Trophoblast cell (in vitro differentiated cells and primary cell): ENCODE data around the gene MS4A7.

Source experiments
- DNase-seq, 2 donors: peaks; one replicate each; pipeline ENCODE4 v3.0.0-alpha.2; 2016
- H2AFZ ChIP-seq: 2 replicates; pipeline ENCODE4 v1.6.1; 2013; ENCODE audit warnings: low read length, moderate library complexity, mild to moderate bottlenecking; ENCODE audit not compliant: insufficient read depth, poor library complexity
- H2AK5ac ChIP-seq: 2 replicates; pipeline ENCODE4 v1.6.1; 2013; ENCODE audit warnings: mild to moderate bottlenecking, low read length
- H2BK120ac ChIP-seq: 2 replicates; pipeline ENCODE4 v1.6.1; 2013; ENCODE audit warnings: low read length, mild to moderate bottlenecking, moderate library complexity; ENCODE audit not compliant: insufficient read depth, poor library complexity
- H2BK12ac ChIP-seq: 2 replicates; pipeline ENCODE4 v1.6.1; 2013; ENCODE audit warnings: mild to moderate bottlenecking, low read length, moderate library complexity
- H2BK5ac ChIP-seq: 2 replicates; pipeline ENCODE4 v1.6.1; 2013; ENCODE audit warnings: low read length, low read depth, moderate library complexity, mild to moderate bottlenecking; ENCODE audit not compliant: poor library complexity
- H3K14ac ChIP-seq: 2 replicates; pipeline ENCODE4 v1.6.1; 2013; ENCODE audit warnings: mild to moderate bottlenecking, low read length
- H3K18ac ChIP-seq: 2 replicates; pipeline ENCODE4 v1.6.1; 2013; ENCODE audit warnings: mild to moderate bottlenecking, low read length
- H3K23ac ChIP-seq: 2 replicates; pipeline ENCODE4 v1.6.1; 2013; ENCODE audit warnings: low read length
- H3K27ac ChIP-seq: 2 replicates; pipeline ENCODE4 v1.5.1; 2013; ENCODE audit warnings: low read depth, mild to moderate bottlenecking, inconsistent platforms, low read length, moderate library complexity
- H3K27me3 ChIP-seq: 2 replicates; pipeline ENCODE4 v1.6.1; 2013; ENCODE audit warnings: inconsistent platforms, mild to moderate bottlenecking, low read length, moderate library complexity; ENCODE audit not compliant: insufficient read depth
- H3K36me3 ChIP-seq, 2 experiments: 1 replicate in 1 of 2; 2 replicates in 1 of 2; pipeline ENCODE4 v1.6.1; 2013; ENCODE audit warnings: low read length in 2 of 2, mild to moderate bottlenecking in 2 of 2, moderate library complexity in 1 of 2; ENCODE audit not compliant: insufficient read depth in 2 of 2, control insufficient read depth in 1 of 2
- H3K4ac ChIP-seq: 2 replicates; pipeline ENCODE4 v1.6.1; 2013; ENCODE audit warnings: low read depth, mild to moderate bottlenecking, low read length, moderate library complexity
- H3K4me1 ChIP-seq, 2 experiments: 1 replicate in 1 of 2; 2 replicates in 1 of 2; pipeline ENCODE4 v1.6.1; 2013; ENCODE audit warnings: low read length in 2 of 2, mild to moderate bottlenecking in 2 of 2, moderate library complexity in 1 of 2; ENCODE audit not compliant: insufficient read depth in 2 of 2, control insufficient read depth in 1 of 2
- H3K4me2 ChIP-seq: 2 replicates; pipeline ENCODE4 v1.6.1; 2013; ENCODE audit warnings: inconsistent platforms, mild to moderate bottlenecking, low read length, moderate library complexity
- H3K4me3 ChIP-seq: 2 replicates; pipeline ENCODE4 v1.5.1; 2013; ENCODE audit warnings: mild to moderate bottlenecking, low read depth, low read length, inconsistent platforms
- H3K79me1 ChIP-seq: one replicate; pipeline ENCODE4 v1.6.1; 2013; ENCODE audit warnings: low read length
- H3K79me2 ChIP-seq: 2 replicates; pipeline ENCODE4 v1.6.1; 2013; ENCODE audit warnings: low read length, mild to moderate bottlenecking; ENCODE audit not compliant: control insufficient read depth, insufficient read depth, poor library complexity
- H3K9ac ChIP-seq: 2 replicates; pipeline ENCODE4 v1.6.1; 2013; ENCODE audit warnings: mild to moderate bottlenecking, low read length
- H3K9me3 ChIP-seq: 2 replicates; pipeline ENCODE4 v1.6.1; 2013; ENCODE audit warnings: low read depth, mild to moderate bottlenecking, control low read depth, inconsistent platforms, low read length; ENCODE audit not compliant: insufficient read depth
- H4K12ac ChIP-seq: 2 replicates; pipeline ENCODE4 v1.6.1; 2013; ENCODE audit warnings: low read depth, mild to moderate bottlenecking, low read length, moderate library complexity
- H4K8ac ChIP-seq: 2 replicates; pipeline ENCODE4 v1.6.1; 2013; ENCODE audit warnings: low read depth, mild to moderate bottlenecking, low read length, moderate library complexity
- H4K91ac ChIP-seq: one replicate; pipeline ENCODE4 v1.6.1; 2013; ENCODE audit warnings: low read depth, mild to moderate bottlenecking, low read length, moderate library complexity
- WGBS: extraction: QIAGEN DNeasy Blood & Tissue Kit; methylation state at CpG from one replicate; pipeline ENCODE4 v1.1.7; 2013; ENCODE audit warnings: missing lambda C conversion rate; ENCODE audit not compliant: insufficient read length, insufficient coverage; ENCODE audit errors: extremely low coverage; 5-methylcytosine and 5-hydroxymethylcytosine counted together

Gene MS4A7

GRCh38 chr11:60390419-60390818 is 12.1 kb downstream of the MS4A7 start:
- Histone ChIP-seq H4K12ac (no peak overlapping the region), H3K27me3 (no peaks in the 10 kb centered on the region), H3K4ac (no peak overlapping the region), H3K9ac (no peak overlapping the region), H2AFZ (no peak overlapping the region), H3K27ac (no peak overlapping the region), H3K4me1 (no peaks in the 10 kb centered on the region), H3K79me2 (no peaks in the 10 kb centered on the region), H3K36me3 (no peaks in the 10 kb centered on the region), H3K4me3 (no peak overlapping the region), H3K18ac (no peak overlapping the region), H2AK5ac (no peak overlapping the region), H2BK5ac (no peak overlapping the region), H2BK120ac (no peak overlapping the region), H3K14ac (no peak overlapping the region), H4K91ac (no peak overlapping the region), H3K4me2 (no peak overlapping the region), H3K79me1 (no peaks in the 10 kb centered on the region), H2BK12ac (no peak overlapping the region), H4K8ac (no peak overlapping the region), H3K23ac (no peak overlapping the region), H3K9me3 (no peaks in the 10 kb centered on the region)
- DNase-seq: no peak

- Histone ChIP-seq H2BK12ac (no peak overlapping the region), H3K27ac (no peak overlapping the region), H3K79me2 (no peaks in the 10 kb centered on the region), H3K4me2 (no peak overlapping the region), H3K14ac (no peak overlapping the region), H4K91ac (no peak overlapping the region), H3K4ac (no peak overlapping the region), H2AK5ac (no peak overlapping the region), H3K27me3 (no peaks in the 10 kb centered on the region), H3K18ac (no peak overlapping the region), H4K12ac (no peak overlapping the region), H3K9ac (no peak overlapping the region), H3K4me1 (no peaks in the 10 kb centered on the region), H3K9me3 (no peaks in the 10 kb centered on the region), H2BK120ac (no peak overlapping the region), H3K23ac (no peak overlapping the region), H3K79me1 (no peaks in the 10 kb centered on the region), H4K8ac (no peak overlapping the region), H3K36me3 (no peaks in the 10 kb centered on the region), H2BK5ac (no peak overlapping the region), H3K4me3 (no peak overlapping the region), H2AFZ (no peak overlapping the region)
- WGBS: no CpG with 5 or more reads among the region's 2 CpGs
- DNase-seq: no peak
Observed at GRCh38 chr11:60392361-60392760, 14.0 kb downstream of the MS4A7 start.

GRCh38 chr11:60393016-60393415 is 14.7 kb downstream of the MS4A7 start:
- Histone ChIP-seq H3K27me3 (no peaks in the 10 kb centered on the region), H4K91ac (no peak overlapping the region), H4K12ac (no peak overlapping the region), H3K79me2 (no peaks in the 10 kb centered on the region), H3K9me3 (no peaks in the 10 kb centered on the region), H3K23ac (no peak overlapping the region), H3K27ac (no peak overlapping the region), H3K18ac (no peak overlapping the region), H4K8ac (no peak overlapping the region), H2BK5ac (no peak overlapping the region), H2BK120ac (no peak overlapping the region), H3K36me3 (no peaks in the 10 kb centered on the region), H2AFZ (no peak overlapping the region), H2AK5ac (no peak overlapping the region), H3K4ac (no peak overlapping the region), H2BK12ac (no peak overlapping the region), H3K4me2 (no peak overlapping the region), H3K4me3 (no peak overlapping the region), H3K9ac (no peak overlapping the region), H3K14ac (no peak overlapping the region), H3K4me1 (no peaks in the 10 kb centered on the region), H3K79me1 (no peaks in the 10 kb centered on the region)
- WGBS: no CpG with 5 or more reads among the region's 5 CpGs
- no peak for DNase-seq

GRCh38 chr11:60394666-60395380 is 16.5 kb downstream of the MS4A7 start:
- Histone ChIP-seq H3K79me2 (no peaks in the 10 kb centered on the region), H3K27ac (no peak overlapping the region), H2BK12ac (no peak overlapping the region), H2BK120ac (no peak overlapping the region), H3K9me3 (no peaks in the 10 kb centered on the region), H2BK5ac (no peak overlapping the region), H4K8ac (no peak overlapping the region), H2AFZ (no peak overlapping the region), H3K79me1 (no peaks in the 10 kb centered on the region), H4K12ac (no peak overlapping the region), H3K36me3 (no peaks in the 10 kb centered on the region), H3K4me2 (no peak overlapping the region), H2AK5ac (no peak overlapping the region), H3K18ac (no peak overlapping the region), H3K14ac (no peak overlapping the region), H3K9ac (no peak overlapping the region), H3K4me1 (no peaks in the 10 kb centered on the region), H3K27me3 (no peaks in the 10 kb centered on the region), H3K4ac (no peak overlapping the region), H3K4me3 (no peak overlapping the region), H4K91ac (no peak overlapping the region), H3K23ac (no peak overlapping the region)
- WGBS: no CpG with 5 or more reads among the region's 7 CpGs
- peak in 1 of 2 donors; percentile 40 for DNase-seq
